ENCODE measurements around the gene NACC2. TPM values are rescaled to one million over a fixed set of nuclear protein-coding genes. Genes with fewer than 3 reads are reported as not detected.

Gene NACC2
- total and polyA plus RNA-seq, 10 of the 15 experiments (the other 5 are each of a cell fraction or from before 2014, with no cell fraction given): 0.66 to 14.7 (median 3.5) TPM

GRCh38 chr9:136007934-136008692, 87.0 kb downstream of the NACC2 start:
- H3K4me3 ChIP-seq: no peak overlapping the region
- H3K79me2 ChIP-seq (ENCODE audit: control insufficient read depth, insufficient read depth, low read length): no peaks in the 10 kb centered on the region
- in situ Hi-C loops (cut with MboI): no loop called here
- SMC1A ChIA-PET (ENCODE audit: uncharacterized antibody, unreplicated experiment): no interaction called here
- intact Hi-C loops (cut with micrococcal nuclease; ENCODE audit: unreplicated experiment): no loop called here
- no peaks in the 10 kb centered on the region for H3K4me1 ChIP-seq (ENCODE audit: control insufficient read depth, insufficient read depth, low read length)
- ATAC-seq (no peak), FAIRE-seq (no peak), DNase-seq (ENCODE audit: low read depth, low spot score) (no peak)
- peaks cover 0 to 6% of the 10 kb centered on the region in 2 experiments; a peak in 2 of 4 replicates for H3K36me3 ChIP-seq (ENCODE audit: control insufficient read depth in 2 of 2, insufficient read depth in 2 of 2, low read length in 1 of 2)
- H3K27ac ChIP-seq (ENCODE audit: control insufficient read depth, insufficient read depth): no peak overlapping the region
- RAD21 ChIA-PET (ENCODE audit: unreplicated experiment): no interaction called here
- no peaks in the 10 kb centered on the region; the same call in 1 of the 2 replicates for H4K20me1 ChIP-seq (ENCODE audit: control insufficient read depth, insufficient read depth)
- no peak overlapping the region for H3K4me2 ChIP-seq (ENCODE audit: control insufficient read depth, insufficient read depth)
- CTCF ChIA-PET: no interaction called here
- H3K9ac ChIP-seq (ENCODE audit: control insufficient read depth, insufficient read depth, low read length): no peak overlapping the region
- BruUV-seq (replicated peaks): no TSS peak
- whole genome bisulfite sequencing (ENCODE audit: insufficient coverage, insufficient replicate concordance, low lambda C conversion rate, missing lambda C conversion rate): 83% methylated on average over 24 of the region's 24 CpGs
- H3K9me3 ChIP-seq (replicated peaks; ENCODE audit: control insufficient read depth, insufficient read depth, low read length): no peaks in the 10 kb centered on the region
- H3K27me3 ChIP-seq (replicated peaks in 1 of 2; ENCODE audit: control insufficient read depth in 2 of 2, insufficient read depth in 2 of 2, low read length in 1 of 2): no peaks in the 10 kb centered on the region
- POLR2A ChIA-PET: no interaction called here
- TF ChIP-seq BCLAF1 (IDR thresholded peaks at IDR 0.05): no peak
- H2AFZ ChIP-seq (ENCODE audit: control insufficient read depth, low read depth, low read length): no peak overlapping the region

GRCh38 chr9:136007276-136007933, 87.7 kb downstream of the NACC2 start:
- H3K36me3 ChIP-seq (ENCODE audit: control insufficient read depth in 2 of 2, insufficient read depth in 2 of 2, low read length in 1 of 2): peaks cover 0 to 6% of the 10 kb centered on the region in 2 experiments; a peak in 2 of 4 replicates
- H4K20me1 ChIP-seq (ENCODE audit: control insufficient read depth, insufficient read depth): no peaks in the 10 kb centered on the region; the same call in 1 of the 2 replicates
- H3K4me2 ChIP-seq (ENCODE audit: control insufficient read depth, insufficient read depth): no peak overlapping the region
- no peak overlapping the region for H3K9ac ChIP-seq (ENCODE audit: control insufficient read depth, insufficient read depth, low read length)
- intact Hi-C loops (cut with micrococcal nuclease; ENCODE audit: unreplicated experiment) (no loop called here), in situ Hi-C loops (cut with MboI) (no loop called here)
- no peak overlapping the region for H3K4me3 ChIP-seq
- no peak for FAIRE-seq
- RAD21 ChIA-PET (ENCODE audit: unreplicated experiment): interaction anchor here (0.6 kb wide), 1 partner anchor 484 kb away, joined by 3 read pairs; no protein-coding TSS in a partner anchor
- no peak overlapping the region for H3K27ac ChIP-seq (ENCODE audit: control insufficient read depth, insufficient read depth)
- no peak for ATAC-seq
- no peak for DNase-seq (ENCODE audit: low read depth, low spot score)
- SMC1A ChIA-PET (ENCODE audit: uncharacterized antibody, unreplicated experiment): no interaction called here
- no peaks in the 10 kb centered on the region for H3K27me3 ChIP-seq (replicated peaks in 1 of 2; ENCODE audit: control insufficient read depth in 2 of 2, insufficient read depth in 2 of 2, low read length in 1 of 2)
- POLR2A ChIA-PET: no interaction called here
- WGBS (ENCODE audit: insufficient coverage, insufficient replicate concordance, low lambda C conversion rate, missing lambda C conversion rate): 89% methylated on average over 36 of the region's 36 CpGs
- H3K79me2 ChIP-seq (ENCODE audit: control insufficient read depth, insufficient read depth, low read length): no peaks in the 10 kb centered on the region
- H3K9me3 ChIP-seq (replicated peaks; ENCODE audit: control insufficient read depth, insufficient read depth, low read length): no peaks in the 10 kb centered on the region
- no peak overlapping the region for H2AFZ ChIP-seq (ENCODE audit: control insufficient read depth, low read depth, low read length)
- no peaks in the 10 kb centered on the region for H3K4me1 ChIP-seq (ENCODE audit: control insufficient read depth, insufficient read depth, low read length)
- no TSS peak for BruUV-seq (replicated peaks)
- CTCF ChIA-PET: interaction anchor here (0.6 kb wide), 1 partner anchor 261 kb away, joined by 4 read pairs; no protein-coding TSS in a partner anchor
- peak; percentile 21; the same call in 1 of the 2 replicates for TF ChIP-seq NFIC (IDR thresholded peaks at IDR 0.05; ENCODE audit: low read depth, low read length)
- no peak for TF ChIP-seq IKZF2 (IDR thresholded peaks at IDR 0.05)
- TF ChIP-seq BCL3 (IDR thresholded peaks at IDR 0.05; ENCODE audit: borderline replicate concordance, insufficient read depth, low read depth, low read length, poor library complexity, severe bottlenecking): peak; percentile 99
- peak; percentile 93; the same call in 1 of the 2 replicates for TF ChIP-seq TCF3 (IDR thresholded peaks at IDR 0.05; ENCODE audit: borderline replicate concordance, insufficient read depth, low read depth, low read length)

Data from GM12878 (cell line).